ENCODE results near the gene DCTN4. TPM values are rescaled to one million over a fixed set of nuclear protein-coding genes. Genes with fewer than 3 reads are reported as not detected.

Gene DCTN4
- total and polyA plus RNA-seq, 7 donors = 17.5 to 56.0 (median 51.0) TPM

DNA sequence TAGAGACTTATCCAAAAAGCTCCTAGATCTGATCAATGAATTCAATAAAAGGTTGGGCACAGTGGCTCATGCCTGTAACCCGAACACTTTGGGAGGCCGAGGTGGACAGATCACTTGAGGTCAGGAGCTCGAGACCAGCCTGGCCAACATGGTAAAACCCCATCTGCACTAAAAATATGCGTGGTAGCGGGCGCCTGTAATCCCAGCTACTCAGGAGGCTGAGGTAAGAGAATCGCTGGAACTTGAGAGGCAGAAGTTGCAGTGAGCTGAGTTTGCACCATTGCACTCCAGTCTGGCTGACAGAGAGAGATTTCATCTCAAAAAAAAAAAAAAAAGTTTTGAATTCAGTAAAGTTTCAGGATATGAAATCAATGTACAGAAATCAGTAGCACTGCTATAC lies 20.0 kb downstream of the DCTN4 start:
- intact Hi-C loops (cut with DNase I) = no loop called here
- TF ChIP-seq EP300 (IDR thresholded peaks at IDR 0.05) (no peak), POLR2AphosphoS5 (IDR thresholded peaks at IDR 0.05) (no peak), CTCF (IDR thresholded peaks at IDR 0.05) (no peak), POLR2A (IDR thresholded peaks at IDR 0.05) (no peak)
- H3K27ac ChIP-seq = no peak overlapping the region
- no peak overlapping the region for H3K4me3 ChIP-seq
- WGBS, 2 donors = 95 to 97% methylated on average over 7 of the region's 7 CpGs
- peaks cover 0 to 23% (median 0%) of the 10 kb centered on the region in 4 donors for H3K36me3 ChIP-seq
- H3K9me3 ChIP-seq = no peaks in the 10 kb centered on the region
- no peaks in the 10 kb centered on the region for H3K27me3 ChIP-seq
- H3K4me1 ChIP-seq = peaks cover 0 to 15% (median 13%) of the 10 kb centered on the region in 4 donors
- no peak for DNase-seq

DNA sequence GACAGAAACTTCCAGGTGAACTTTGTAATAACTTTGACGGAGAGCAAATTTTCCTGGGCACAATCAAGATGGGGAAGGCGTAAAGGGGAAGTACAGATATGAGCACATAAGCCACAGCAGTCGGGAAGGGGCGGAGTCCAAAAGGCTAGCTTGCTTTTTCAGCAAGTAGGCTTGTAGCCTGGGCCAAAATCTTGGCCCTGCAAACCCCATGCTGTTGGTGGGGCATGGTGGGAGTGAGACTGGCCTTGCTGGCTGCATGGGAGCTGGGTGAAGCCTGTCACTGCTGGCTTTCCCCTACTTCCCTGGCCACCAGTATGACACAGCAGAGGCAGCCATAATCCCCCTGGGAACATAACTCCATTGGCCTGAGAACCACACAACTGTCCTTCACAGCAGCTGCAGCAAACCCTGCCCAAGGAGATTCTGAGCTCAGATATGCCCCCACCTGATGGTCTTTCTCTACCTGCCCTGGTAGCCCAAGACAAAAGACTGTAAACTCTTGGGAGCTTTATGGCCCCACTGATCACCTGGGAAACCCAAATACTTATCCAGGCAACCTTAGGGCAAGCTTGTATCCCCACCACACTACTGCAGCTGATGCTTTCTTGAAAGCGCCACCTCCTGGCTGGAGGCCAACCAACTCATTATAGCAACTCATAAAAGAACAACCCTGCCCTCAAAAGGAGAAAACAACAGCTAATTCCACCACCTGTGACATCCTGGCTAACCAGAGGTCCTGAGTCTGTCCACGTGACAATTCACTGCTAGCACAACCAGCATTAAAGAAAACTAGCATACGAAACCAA lies 24.0 kb downstream of the DCTN4 start:
- Histone ChIP-seq H3K27me3 (no peaks in the 10 kb centered on the region), H3K36me3 (peaks cover 15 to 37% (median 24%) of the 10 kb centered on the region in 4 donors), H3K4me1 (peaks cover 0 to 15% (median 13%) of the 10 kb centered on the region in 4 donors), H3K4me3 (no peak overlapping the region), H3K27ac (peak overlapping the region in 3 of 4 donors; percentile 9 to 42 (median 22)), H3K9me3 (no peaks in the 10 kb centered on the region)
- 76 to 78% methylated on average over 7 of the region's 7 CpGs for WGBS, 2 donors
- DNase-seq = peak; percentile 81
- intact Hi-C loops (cut with DNase I) = no loop called here
- TF ChIP-seq POLR2A (IDR thresholded peaks at IDR 0.05) (no peak), POLR2AphosphoS5 (IDR thresholded peaks at IDR 0.05) (peak in 1 of 4 donors; percentile 8)

- peak overlapping the region in 2 of 4 donors; percentile 24 to 35 for H3K27ac ChIP-seq
- DNase-seq = no peak
- intact Hi-C loops (cut with DNase I) = no loop called here
- no peaks in the 10 kb centered on the region for H3K9me3 ChIP-seq
- TF ChIP-seq POLR2AphosphoS5 (IDR thresholded peaks at IDR 0.05) = peak in 1 of 4 donors; percentile 39
- no peak for TF ChIP-seq EP300 (IDR thresholded peaks at IDR 0.05)
- H3K27me3 ChIP-seq = no peaks in the 10 kb centered on the region
- WGBS, 2 donors = 91 to 96% methylated on average over 6 of the region's 6 CpGs
- peaks cover 15 to 64% (median 25%) of the 10 kb centered on the region in 4 donors for H3K36me3 ChIP-seq
- no peak overlapping the region for H3K4me3 ChIP-seq
- peaks cover 0 to 8% (median 7%) of the 10 kb centered on the region in 4 donors for H3K4me1 ChIP-seq
Observed at GRCh38 chr5:150731669-150732242, 27.1 kb downstream of the DCTN4 start.

GRCh38 chr5:150729859-150730258 lies 29.0 kb downstream of the DCTN4 start:
- intact Hi-C loops (cut with DNase I) = no loop called here
- Histone ChIP-seq H3K9me3 (no peaks in the 10 kb centered on the region), H3K27ac (no peak overlapping the region), H3K27me3 (no peaks in the 10 kb centered on the region), H3K4me3 (no peak overlapping the region), H3K36me3 (peaks cover 15 to 83% (median 32%) of the 10 kb centered on the region in 4 donors), H3K4me1 (peaks cover 0 to 2% (median 1%) of the 10 kb centered on the region in 4 donors)
- TF ChIP-seq EP300 (IDR thresholded peaks at IDR 0.05) (no peak), POLR2A (IDR thresholded peaks at IDR 0.05) (no peak), POLR2AphosphoS5 (IDR thresholded peaks at IDR 0.05) (no peak), CTCF (IDR thresholded peaks at IDR 0.05) (no peak)
- 81 to 96% methylated on average over 4 of the region's 4 CpGs for WGBS, 2 donors
- no peak for DNase-seq

- Histone ChIP-seq H3K4me1 (no peaks in the 10 kb centered on the region), H3K27ac (no peak overlapping the region), H3K36me3 (peaks cover 11 to 96% (median 57%) of the 10 kb centered on the region in 4 donors), H3K9me3 (no peaks in the 10 kb centered on the region), H3K4me3 (no peak overlapping the region), H3K27me3 (no peaks in the 10 kb centered on the region)
- no peak for DNase-seq
- intact Hi-C loops (cut with DNase I) = no loop called here
- TF ChIP-seq EP300 (IDR thresholded peaks at IDR 0.05) = no peak
- TF ChIP-seq POLR2A (IDR thresholded peaks at IDR 0.05) = no peak
- no peak for TF ChIP-seq POLR2AphosphoS5 (IDR thresholded peaks at IDR 0.05)
- no peak for TF ChIP-seq CTCF (IDR thresholded peaks at IDR 0.05)
- 72 to 93% methylated on average over 2 of the region's 2 CpGs for WGBS, 2 donors
Observed at GRCh38 chr5:150723845-150724244, 35.0 kb downstream of the DCTN4 start.
